ENCODE results near the gene CTNND1. TPM values are rescaled to one million over a fixed set of nuclear protein-coding genes. Genes with fewer than 3 reads are reported as not detected.

Gene CTNND1
- total RNA-seq, 1 donor from 2014 or later, result 58.9 TPM

GRCh38 chr11:57792060-57792541 lies 30.5 kb downstream of the CTNND1 start:
- Histone ChIP-seq H3K9me3 (replicated peaks) (no peaks in the 10 kb centered on the region), H3K27ac (replicated peaks) (peak overlapping the region; percentile 88), H3K4me3 (peak overlapping the region; percentile 32), H3K36me3 (peaks cover 60% of the 10 kb centered on the region), H3K4me1 (peaks cover 88% of the 10 kb centered on the region), H3K27me3 (ENCODE audit: low read depth) (no peaks in the 10 kb centered on the region)
- intact Hi-C loops (cut with micrococcal nuclease), result no loop called here
- TF ChIP-seq CTCF (IDR thresholded peaks at IDR 0.05; ENCODE audit: borderline replicate concordance), result no peak
- DNase-seq, result peak; percentile 74

- intact Hi-C loops (cut with micrococcal nuclease), result no loop called here
- DNase-seq, result no peak
- H3K27ac ChIP-seq (replicated peaks), result peak overlapping the region; percentile 88
- H3K27me3 ChIP-seq (ENCODE audit: low read depth), result no peaks in the 10 kb centered on the region
- H3K4me3 ChIP-seq, result peak overlapping the region; percentile 32
- peaks cover 66% of the 10 kb centered on the region for H3K36me3 ChIP-seq
- H3K9me3 ChIP-seq (replicated peaks), result no peaks in the 10 kb centered on the region
- peaks cover 84% of the 10 kb centered on the region for H3K4me1 ChIP-seq
- no peak for TF ChIP-seq CTCF (IDR thresholded peaks at IDR 0.05; ENCODE audit: borderline replicate concordance)
Observed at GRCh38 chr11:57792870-57793269, 31.3 kb downstream of the CTNND1 start.

GRCh38 chr11:57793351-57794115 lies 31.9 kb downstream of the CTNND1 start:
- no peak for TF ChIP-seq CTCF (IDR thresholded peaks at IDR 0.05; ENCODE audit: borderline replicate concordance)
- H3K4me1 ChIP-seq, result peaks cover 84% of the 10 kb centered on the region
- intact Hi-C loops (cut with micrococcal nuclease), result no loop called here
- no peak for DNase-seq
- peaks cover 73% of the 10 kb centered on the region for H3K36me3 ChIP-seq
- peak overlapping the region; percentile 32 for H3K4me3 ChIP-seq
- no peaks in the 10 kb centered on the region for H3K9me3 ChIP-seq (replicated peaks)
- H3K27ac ChIP-seq (replicated peaks), result peak overlapping the region; percentile 88
- H3K27me3 ChIP-seq (ENCODE audit: low read depth), result no peaks in the 10 kb centered on the region

- intact Hi-C loops (cut with micrococcal nuclease), result loop anchor here (5.0 kb wide), 1 partner anchor 37 kb away; the partner anchor contains the start of gene CTNND1
- Histone ChIP-seq H3K36me3 (peaks cover 73% of the 10 kb centered on the region), H3K27ac (replicated peaks) (peak overlapping the region; percentile 84), H3K4me3 (peak overlapping the region; percentile 3), H3K27me3 (ENCODE audit: low read depth) (no peaks in the 10 kb centered on the region), H3K9me3 (replicated peaks) (no peaks in the 10 kb centered on the region), H3K4me1 (peaks cover 87% of the 10 kb centered on the region)
- TF ChIP-seq CTCF (IDR thresholded peaks at IDR 0.05; ENCODE audit: borderline replicate concordance), result no peak
- DNase-seq, result no peak
Observed at GRCh38 chr11:57798905-57799559, 37.4 kb downstream of the CTNND1 start.

GRCh38 chr11:57800444-57801182 lies 39.0 kb downstream of the CTNND1 start:
- Histone ChIP-seq H3K4me1 (peaks cover 83% of the 10 kb centered on the region), H3K4me3 (peak overlapping the region; percentile 5)
- intact Hi-C loops (cut with micrococcal nuclease), result loop anchor here (5.0 kb wide), 1 partner anchor 58 kb away; the partner anchor contains the start of gene SELENOH

More at GRCh38 chr11:57800444-57801182, 39.0 kb downstream of the CTNND1 start:
- DNase-seq, result no peak
- Histone ChIP-seq H3K9me3 (replicated peaks) (no peaks in the 10 kb centered on the region), H3K36me3 (peaks cover 73% of the 10 kb centered on the region), H3K27me3 (ENCODE audit: low read depth) (no peaks in the 10 kb centered on the region), H3K27ac (replicated peaks) (peak overlapping the region; percentile 84)
- TF ChIP-seq CTCF (IDR thresholded peaks at IDR 0.05; ENCODE audit: borderline replicate concordance), result peak; percentile 92
